GM19397 (cell line): ENCODE data around the gene THBS3.
"Not testable (repeated sequence)": the region's sequence is repeated elsewhere in the genome, so short reads cannot be mapped to it uniquely, and the experiment has no call there.

Experiments used
- ATAC-seq: cut with Tn5 transposase; IDR thresholded peaks from one replicate; pipeline ENCODE4 v1.9.1; 2021; ENCODE audit warnings: mild to moderate bottlenecking, moderate library complexity; ENCODE audit not compliant: unreplicated experiment

THBS3 gene

DNA sequence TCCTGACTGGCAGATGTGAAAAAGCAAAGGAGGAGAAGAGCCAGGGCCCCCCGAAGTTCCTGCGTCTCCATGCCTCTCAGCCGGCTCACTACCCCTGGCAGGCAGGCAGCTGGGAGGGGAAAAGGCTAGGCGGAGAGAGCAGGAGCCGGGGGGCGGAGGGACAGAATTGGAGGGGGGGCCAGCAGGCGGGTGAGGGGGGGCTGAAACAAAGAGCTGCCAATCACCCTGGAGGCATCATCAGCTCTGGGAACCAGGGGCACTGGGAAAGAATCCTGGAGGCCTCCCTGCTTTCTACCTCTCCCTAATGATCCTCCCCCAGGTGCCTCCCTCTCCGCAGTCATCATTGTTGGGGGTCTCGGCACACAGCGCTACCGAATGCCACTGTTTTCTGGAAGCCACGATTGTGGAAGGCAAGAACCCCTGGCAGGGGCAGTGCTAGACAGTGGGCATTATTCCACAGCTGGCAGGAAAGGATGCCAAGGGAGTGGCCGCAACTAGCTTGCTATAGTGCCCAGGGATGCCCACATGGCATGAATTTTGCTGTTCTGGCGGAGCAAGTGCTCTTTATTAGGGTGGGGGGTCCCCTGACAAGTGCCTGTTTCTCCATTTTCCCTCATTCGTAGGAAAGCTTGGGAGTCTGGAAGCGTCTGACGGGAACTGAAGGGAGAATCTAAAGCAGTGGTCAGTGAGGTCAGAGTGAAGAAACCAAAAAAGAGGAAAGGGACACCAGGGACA is at the start of gene THBS3:
Gene THBS3 (minus strand): TSS at position 92 of the 735 bp plus-strand sequence. CDS start 21 bp downstream, at position 71.
- no peak for ATAC-seq

DNA sequence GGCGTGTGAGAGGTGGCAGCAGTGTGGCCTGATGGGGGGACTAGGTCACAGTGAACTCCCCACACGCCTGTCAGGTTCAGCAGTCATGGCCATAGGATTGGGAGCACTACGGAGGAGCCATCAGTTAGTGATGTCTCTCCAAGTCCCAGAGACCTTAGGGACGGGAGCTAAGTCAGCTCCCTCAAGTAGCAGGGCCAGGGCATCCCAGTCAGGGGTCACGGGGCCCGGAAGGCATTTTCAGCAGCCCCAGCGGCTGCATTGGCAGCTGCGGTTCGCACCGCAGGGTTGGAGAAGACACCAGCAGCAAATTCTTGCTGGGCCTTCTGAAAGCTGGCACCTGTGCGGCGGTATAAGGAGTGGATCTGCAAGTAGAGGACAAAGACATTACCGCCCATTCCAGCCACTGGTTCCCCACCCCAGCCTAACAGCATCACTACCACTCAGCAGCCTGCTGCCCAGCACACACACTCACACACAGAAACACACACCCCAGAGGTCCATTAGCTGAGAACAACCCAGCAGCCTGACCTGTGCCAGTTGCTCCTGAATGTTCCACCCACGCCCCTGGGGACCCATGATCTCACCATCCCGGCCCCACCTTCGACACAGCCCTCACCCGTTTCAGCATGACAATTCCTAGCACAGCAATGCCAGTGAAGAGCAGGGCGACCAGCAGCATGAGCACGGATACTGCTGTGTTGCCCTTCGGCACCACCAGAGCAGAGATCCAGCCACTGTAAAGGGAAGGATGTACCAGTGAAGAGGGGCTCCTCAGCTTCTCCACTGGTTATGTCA is 48.6 kb upstream of the THBS3 start:
- ATAC-seq = no peak

DNA sequence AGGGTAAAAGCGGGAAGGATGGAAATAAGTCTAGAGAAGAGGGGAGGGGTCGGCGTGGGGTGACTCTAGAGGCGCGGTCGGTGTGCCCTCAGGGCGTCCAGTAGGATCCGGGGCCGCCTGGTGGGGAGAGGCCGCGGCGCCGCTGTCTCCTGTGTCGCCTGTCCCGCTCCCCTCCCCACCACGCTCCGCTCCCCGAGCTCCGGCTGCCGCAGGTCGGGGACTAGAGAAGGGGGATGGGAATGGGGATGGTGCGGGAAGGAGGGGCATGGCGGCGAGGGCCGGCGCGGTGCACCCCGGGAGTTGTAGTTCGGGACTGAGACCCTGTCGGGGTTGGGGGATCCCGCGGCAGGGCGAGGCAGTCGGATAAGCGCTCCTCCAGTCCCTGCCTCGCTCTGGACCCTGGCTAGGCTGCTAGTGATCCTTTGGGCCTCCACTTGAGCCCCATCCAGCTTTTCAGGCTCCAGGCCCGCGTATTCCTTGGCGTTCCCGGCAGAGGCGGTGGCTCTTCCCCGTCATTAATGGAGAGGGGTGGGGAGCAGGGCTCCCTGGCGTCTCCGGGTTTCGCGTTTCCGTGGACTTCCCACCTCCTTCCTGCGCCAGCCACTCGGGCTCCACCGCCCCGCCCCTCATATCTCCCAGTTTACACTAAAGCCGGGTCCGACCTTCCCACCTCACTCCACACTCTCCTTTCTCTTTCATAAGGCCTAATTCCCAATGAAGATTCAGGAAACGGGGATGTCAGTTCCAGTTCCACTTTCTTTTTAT is 47.7 kb upstream of the THBS3 start, which contains the start of gene ENTREP3:
Gene ENTREP3 (minus strand): TSS at position 241 of the 765 bp plus-strand sequence. CDS start 606 bp downstream, outside the sequence.
- ATAC-seq = peak; percentile 48

DNA sequence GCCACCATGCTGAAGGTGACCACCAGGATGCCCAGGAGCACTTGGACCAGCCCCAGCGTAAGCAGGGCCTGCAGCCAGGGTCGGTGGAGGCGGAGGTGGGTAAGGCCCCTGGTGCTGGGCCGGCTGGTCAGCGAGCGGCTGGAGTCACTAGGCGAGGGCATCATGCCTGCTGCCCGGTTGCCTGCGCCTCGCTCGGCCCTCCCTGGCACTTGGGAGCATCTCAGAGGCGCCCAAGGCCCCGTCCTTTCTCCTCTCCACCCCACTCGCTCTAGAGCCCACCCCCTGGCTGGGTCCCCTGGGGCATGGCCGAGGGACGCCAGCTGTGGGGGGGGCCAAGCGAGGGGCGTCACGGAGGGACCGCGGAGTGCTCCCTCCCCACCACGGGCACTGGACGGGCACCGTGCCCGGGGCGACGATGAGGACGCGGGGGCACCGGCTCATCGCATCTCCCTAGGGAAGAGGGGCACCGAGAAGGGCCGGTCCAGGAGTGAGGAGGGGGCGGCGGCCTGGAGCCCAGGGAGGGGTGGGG is 47.1 kb upstream of the THBS3 start:
- ATAC-seq = no peak

DNA sequence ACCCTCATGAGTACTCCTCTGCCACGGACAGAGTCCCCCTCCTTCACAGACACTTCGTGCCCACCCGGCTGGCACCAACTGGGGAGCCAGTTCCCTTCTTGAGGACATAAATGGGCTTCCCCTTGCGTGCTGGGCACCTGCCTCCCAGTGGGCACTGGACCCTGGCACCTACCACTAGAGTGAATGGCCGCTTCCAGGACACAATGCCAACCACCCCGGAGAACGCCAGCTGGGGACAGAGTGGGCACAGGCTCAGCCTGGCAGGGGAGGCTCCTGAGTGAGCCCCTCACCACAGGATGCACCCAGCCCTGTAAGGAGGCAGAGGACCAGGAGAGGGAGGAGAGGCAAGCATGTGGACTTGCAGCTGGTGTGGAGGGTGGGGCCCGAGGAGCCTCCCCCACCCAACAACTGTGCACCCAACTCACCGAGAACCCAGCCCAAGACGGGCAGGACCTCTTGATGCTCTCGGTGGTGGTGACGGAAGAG is 46.6 kb upstream of the THBS3 start:
- ATAC-seq = no peak

DNA sequence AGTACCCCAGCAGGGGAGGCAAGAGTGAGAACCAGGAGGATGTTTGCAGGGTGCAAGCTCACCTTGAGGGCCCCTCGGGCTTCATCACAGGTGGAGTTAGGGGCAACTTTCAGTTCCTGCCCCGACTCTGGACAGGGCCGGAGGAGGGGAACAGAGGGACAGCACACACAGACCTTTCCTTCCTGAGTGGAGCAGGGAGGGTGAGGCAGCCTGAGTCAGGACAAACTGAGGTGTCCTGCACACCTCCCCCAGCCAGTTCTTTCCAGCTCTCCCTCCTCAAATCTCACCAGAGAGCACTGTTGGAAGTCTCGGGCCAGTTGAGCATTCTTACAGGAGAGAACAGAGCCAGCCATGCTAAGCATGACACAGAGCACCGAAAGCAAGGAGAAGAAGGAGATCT is 46.1 kb upstream of the THBS3 start:
- no peak for ATAC-seq

DNA sequence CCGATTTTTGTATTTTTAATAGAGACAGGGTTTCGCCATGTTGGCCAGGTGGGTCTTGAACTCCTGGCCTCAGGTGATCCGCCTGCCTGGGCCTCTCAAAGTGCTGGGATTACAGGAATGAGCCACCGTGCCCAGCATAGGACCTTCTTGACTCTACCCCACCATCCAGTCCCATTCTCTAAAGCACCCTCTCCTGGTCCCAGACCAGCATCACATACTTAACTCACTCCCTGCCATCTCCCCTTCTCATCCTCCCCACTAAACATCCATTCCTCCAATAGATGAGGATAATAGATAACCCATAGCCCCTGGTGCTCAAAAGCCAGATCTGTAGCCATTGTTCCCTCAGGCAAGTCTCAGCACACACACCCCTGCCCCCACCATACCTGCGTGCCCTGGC is 45.5 kb upstream of the THBS3 start:
- ATAC-seq = no peak

DNA sequence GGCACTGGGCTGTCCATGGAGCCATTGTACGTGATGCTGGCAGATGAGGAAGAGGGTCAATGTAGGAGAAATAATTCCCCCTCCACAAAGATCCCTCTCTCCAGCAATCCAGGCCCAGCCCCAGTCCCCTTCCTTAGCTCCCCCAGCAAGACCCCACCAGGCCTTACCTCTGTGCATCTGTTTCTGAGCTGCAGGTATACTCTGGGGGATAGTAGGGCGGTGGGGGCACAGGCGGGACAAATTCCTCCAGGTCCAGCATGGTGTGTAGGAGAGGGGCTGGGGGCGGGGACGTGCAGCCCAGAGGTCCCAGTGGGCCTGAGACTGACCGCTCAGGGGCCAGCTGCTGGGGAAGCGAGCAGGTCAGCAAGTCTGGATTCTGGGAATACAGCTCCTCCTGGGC is 43.9 kb upstream of the THBS3 start:
- no peak for ATAC-seq

DNA sequence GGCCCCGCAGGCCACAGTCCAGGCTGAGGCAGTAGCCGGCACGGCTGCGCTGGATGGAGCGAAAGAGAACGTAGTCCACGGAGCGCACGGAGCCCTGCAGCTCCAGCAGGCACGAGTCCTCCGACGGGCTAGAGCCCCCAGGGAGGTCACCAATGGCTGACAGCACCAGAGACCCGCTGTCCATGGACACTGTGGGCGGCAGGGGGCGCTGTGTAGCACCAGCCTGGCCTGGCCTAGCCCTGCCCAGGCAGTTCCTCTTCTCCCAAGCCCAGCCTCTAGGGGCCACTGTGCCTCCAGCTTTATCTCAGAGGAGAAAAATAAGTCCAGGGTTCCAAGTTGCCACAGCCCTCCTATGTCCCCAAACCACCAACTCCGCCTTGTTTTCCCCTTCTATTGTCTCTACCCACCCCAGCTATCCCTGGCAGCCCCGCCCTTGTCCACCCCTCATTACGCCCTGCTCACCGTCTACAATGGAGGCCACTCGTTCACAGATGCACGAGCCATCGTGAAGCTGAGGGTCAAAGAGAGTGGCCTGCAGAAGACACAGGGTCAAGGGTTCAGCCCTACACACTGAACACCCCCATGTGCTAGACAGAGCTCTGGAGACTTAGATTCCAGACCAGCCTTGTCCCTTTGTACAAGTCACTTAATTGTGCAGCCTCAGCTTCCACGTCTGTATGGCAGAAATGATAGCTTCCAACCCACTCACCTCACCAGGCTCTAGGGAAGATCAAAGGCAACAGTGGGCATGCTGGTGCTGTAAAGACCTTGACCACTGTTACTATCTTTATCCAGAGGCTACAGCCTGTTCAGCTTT is 43.1 kb upstream of the THBS3 start:
- ATAC-seq = peak; percentile 73

DNA sequence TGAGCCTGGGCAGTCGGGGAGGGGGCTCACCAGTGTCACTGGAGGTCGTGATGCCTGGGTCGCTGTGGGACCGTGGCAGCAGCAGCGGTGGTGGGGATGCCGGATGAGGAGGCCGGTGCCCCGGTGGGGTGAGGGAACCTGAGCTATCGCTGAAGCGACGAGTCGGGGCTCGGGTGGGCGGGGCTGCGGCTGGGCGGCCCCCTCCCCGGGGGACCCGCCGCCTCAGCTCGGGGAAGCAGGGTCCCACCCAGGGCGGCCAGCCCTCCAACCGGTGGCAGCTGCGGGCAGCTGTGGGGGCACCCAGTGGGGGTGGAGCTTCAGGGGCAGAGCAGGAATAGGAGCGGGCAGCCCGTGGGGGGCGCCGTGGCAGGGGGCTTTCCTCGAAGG is 42.5 kb upstream of the THBS3 start:
- peak; percentile 20 for ATAC-seq

DNA sequence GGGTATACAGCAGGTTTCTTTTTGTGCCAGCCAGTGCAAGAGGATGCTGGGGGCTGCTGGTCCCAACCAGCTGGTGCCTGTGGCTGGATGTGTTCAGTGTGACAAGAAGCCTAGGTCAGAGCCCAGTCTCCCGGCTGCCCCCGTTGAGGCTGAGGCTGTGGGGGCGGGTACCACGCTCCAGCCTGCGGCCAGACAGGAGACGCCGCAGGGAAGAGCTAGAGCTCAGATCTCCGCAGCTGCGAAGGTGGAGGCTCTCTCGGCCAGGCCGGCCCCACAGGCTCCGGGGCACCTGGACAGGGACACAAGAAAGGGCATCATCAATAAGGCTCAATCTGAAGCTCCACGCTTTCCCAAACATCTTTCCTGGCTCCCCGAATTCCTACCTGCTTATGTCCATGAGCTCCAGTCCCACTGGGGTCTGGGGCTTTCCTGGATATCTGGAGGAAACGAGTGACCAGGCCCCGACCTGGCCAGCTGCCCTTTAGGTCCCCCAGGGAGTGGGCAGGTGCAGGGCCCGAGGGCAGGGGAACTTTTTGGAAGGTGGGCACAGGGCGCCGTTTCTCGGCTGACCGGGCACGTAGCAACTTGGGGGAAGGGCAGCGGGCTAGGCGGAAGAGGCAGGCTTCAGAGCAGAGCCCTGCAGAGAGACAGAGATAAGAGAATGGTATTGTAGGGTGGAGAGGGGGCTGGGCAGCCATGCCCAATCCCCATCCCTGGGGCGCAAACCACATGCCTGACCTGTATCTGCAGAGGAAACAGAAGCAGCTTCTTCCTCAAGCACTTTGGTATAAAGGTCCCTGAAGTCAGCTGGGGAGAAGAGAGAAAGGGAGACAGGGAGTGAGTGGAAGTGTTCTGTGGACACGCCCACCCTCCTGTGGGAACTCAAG is 40.2 kb upstream of the THBS3 start:
- no peak for ATAC-seq

DNA sequence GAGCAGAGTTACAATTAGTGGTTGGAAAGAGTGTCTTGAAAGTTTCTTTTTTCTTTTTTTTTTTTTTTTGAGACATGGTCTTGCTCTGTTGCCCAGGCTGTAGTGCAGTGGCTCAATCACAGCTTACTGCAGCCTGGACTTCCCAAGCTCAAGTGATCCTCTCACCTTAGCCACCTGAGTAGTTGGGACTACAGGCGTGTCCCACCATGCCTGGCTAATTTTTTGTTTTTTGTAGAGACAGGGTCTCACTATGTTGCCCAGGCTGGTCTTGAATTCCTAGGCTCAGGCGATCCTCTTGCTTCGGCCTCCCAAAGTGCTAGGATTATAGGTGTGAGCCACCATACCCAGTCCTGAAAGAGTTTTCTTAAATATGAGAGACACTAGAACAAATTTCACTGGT is 39.1 kb upstream of the THBS3 start:
- ATAC-seq = not testable (repeated sequence)

DNA sequence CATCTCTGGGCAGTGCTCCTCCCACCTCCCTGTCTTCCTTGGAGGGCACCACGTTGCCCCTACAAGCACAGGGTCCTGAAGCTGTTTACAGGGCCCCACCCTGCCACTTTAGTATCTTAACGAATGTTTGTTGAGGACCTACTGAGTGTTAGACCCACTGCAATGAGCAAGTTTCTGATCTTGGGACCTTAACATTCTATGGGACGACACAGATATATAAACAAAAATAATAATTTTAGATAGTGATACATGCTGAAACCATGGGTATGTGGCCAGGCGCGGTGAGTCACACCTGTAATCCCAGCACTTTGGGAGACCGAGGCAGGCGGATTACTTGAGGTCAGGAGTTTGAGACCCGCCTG is 37.4 kb upstream of the THBS3 start:
- no peak for ATAC-seq

DNA sequence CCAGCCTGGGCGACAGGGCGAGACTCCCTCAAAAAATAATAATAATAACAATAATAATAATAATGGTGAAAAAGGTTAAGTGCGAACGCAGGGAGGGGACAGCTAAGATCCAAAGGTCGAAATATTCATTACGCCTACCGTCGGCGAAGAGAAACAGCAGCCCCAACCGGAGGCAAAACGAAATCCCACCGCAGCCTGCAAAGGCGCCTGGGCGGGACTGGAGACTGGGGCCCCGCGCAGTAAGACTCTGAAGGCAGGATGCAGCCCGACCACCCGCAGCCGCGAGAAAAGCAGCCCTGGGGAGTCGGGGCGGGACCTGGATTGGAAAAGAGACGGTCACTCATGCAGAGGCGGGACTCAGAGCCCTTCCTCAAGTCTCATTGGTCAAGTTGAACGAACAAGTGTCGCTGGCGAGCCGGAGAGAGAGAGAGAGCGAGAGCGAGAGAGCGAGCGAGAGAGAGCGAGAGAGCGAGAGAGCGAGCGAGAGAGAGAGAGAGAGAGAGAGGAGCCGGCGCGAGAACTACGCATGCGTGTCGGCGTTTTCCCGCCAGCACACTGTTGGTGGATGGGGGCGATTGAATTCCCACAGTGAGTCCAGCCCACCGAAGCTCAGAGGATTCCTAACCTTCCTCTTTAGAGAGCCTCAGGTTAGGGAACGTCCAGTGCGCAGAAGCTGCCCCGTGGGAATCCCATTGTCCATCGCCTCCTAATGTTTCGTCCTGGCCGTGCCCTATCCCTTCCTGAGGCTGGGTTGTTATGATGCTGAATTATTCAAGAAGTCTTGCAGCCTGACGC is 36.9 kb upstream of the THBS3 start:
- peak; percentile 80 for ATAC-seq

DNA sequence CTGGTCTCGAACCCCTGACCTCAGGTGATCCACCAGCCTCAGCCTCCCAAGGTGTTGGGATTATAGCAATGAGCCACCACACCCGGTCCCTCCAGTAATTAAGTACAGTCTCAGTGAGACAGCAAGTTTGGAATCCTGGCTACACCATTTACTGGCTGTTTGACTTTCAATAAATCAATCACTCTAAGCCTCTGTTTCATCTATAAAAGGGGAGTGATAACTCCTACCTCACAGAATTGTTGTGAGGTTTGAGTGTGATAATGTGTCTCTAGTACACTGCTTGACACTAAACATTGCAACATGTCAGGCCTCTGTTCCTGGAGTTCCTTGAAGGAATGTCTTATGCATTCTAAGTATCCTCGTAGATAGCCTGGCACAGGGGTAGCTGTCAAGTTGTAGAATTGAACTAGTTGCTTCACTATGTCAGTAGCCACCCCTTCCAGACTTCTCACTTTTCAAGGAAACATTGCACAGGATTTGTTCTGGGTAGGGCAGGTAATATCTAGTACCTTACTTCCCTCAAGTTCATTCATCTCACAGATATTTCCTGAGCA is 35.2 kb upstream of the THBS3 start:
- ATAC-seq = no peak

DNA sequence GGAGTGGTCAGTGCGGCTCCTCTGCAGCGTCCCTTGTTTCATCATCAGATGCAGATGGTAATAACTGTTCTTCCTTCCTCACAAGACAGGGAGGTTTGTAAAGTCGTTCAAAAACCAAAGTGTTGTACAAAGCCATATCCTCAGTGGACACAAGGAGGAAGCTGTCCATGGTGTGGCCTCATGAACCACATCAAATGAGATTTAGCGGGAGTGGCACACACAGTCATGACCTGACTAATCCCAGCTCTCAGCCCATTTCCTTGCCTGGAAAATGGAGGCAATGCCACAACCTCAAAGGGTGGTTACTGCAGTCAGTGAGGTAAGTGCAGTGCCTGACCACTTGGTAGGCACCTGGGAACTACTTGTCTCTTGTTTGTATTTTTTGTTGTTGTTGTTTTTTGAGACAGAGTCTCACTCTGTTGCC is 34.2 kb upstream of the THBS3 start:
- ATAC-seq = no peak

DNA sequence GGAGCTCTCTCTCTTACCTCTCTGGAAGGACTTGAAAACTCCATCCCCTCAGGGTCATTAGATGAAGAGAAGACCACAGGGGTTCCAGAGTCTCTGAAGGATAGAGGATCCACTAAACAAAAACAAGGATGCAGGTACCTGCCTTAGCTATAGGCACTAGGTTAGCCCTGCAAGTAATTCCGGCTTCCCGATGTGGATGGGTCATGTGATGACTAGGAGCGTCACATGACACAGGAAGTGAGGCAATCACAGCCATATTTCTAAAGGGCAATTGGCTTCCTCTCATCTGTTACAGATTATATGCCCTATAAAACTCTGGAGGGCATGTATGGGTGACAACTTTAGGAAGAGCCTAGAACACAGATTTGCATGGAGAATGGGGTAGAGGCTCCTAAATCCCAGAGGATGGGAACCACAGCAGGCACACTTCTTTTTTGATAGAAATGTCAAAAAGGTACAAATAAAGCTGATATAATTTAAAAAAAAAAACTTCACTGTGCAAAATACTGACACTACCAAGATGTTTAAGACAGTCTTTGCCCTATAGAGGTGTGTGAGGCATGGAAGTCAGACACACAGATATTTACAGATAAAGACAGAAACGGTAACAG is 33.5 kb upstream of the THBS3 start:
- ATAC-seq = no peak

DNA sequence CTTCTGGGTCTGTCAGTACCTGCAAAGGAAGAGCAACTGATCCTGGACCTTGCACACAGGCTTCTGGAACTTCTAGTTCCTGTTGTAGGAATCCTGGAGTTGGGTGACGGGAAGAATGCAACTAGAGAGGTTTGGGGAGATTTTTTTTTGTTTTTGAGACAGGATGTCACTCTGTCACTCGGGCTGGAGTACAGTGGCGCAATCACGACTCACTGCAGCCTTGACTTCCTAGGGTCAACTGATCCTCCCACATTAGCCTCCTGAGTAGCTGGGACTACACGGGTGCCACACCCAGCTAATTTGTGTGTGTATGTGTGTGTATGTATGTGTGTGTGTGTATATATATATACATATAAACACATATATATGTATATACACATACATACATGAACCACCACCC is 28.8 kb upstream of the THBS3 start:
- ATAC-seq = no peak
